ENCODE data around the gene SURF6.
"Not testable (repeated sequence)": the region's sequence is repeated elsewhere in the genome, so short reads cannot be mapped to it uniquely, and the experiment has no call there.

SURF6 gene

DNA sequence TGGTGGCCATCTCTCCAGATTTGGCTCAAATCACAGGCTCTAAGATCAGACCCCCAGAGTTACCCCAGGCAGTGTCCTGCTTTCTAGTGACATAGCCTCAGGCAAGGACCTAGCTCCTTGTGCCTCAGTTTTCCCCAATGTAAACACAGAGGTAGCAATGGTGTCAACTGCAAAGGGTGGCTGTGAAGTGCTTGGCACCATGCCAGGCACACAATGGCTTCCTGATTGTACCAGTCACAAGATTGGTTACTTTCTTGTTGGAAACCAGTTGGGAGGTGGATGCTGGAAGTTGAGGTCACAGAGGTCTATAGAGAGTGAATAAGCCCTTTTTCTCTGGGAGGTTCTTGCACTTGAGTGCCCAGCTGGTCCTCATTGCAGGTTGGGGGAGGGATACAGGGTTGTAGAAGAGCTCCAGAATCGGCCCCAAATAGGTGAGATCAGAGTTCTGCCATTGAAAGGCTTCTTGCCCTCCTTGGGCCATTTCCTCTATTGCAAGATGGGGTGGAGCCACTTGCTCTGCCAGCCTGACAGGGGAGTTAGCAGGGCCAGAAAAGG is 42.5 kb upstream of the SURF6 start:
- Histone ChIP-seq H3K27me3 (ENCODE audit: insufficient read depth, poor library complexity, severe bottlenecking) (no peaks in the 10 kb centered on the region), H3K4me3 (replicated peaks; ENCODE audit: insufficient read depth, low read length) (no peak overlapping the region), H3K27ac (replicated peaks) (no peak overlapping the region)
- DNase-seq (ENCODE audit: low read depth in 1 of 2, low spot score in 1 of 2), result peak in 1 of 2 experiments; percentile 35
- TF ChIP-seq, protein P1, sequence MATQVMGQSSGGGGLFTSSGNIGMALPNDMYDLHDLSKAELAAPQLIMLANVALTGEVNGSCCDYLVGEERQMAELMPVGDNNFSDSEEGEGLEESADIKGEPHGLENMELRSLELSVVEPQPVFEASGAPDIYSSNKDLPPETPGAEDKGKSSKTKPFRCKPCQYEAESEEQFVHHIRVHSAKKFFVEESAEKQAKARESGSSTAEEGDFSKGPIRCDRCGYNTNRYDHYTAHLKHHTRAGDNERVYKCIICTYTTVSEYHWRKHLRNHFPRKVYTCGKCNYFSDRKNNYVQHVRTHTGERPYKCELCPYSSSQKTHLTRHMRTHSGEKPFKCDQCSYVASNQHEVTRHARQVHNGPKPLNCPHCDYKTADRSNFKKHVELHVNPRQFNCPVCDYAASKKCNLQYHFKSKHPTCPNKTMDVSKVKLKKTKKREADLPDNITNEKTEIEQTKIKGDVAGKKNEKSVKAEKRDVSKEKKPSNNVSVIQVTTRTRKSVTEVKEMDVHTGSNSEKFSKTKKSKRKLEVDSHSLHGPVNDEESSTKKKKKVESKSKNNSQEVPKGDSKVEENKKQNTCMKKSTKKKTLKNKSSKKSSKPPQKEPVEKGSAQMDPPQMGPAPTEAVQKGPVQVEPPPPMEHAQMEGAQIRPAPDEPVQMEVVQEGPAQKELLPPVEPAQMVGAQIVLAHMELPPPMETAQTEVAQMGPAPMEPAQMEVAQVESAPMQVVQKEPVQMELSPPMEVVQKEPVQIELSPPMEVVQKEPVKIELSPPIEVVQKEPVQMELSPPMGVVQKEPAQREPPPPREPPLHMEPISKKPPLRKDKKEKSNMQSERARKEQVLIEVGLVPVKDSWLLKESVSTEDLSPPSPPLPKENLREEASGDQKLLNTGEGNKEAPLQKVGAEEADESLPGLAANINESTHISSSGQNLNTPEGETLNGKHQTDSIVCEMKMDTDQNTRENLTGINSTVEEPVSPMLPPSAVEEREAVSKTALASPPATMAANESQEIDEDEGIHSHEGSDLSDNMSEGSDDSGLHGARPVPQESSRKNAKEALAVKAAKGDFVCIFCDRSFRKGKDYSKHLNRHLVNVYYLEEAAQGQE (IDR thresholded peaks at IDR 0.05; ENCODE audit: insufficient replicate concordance, low read depth), result no peak
- TF ChIP-seq, protein P2, sequence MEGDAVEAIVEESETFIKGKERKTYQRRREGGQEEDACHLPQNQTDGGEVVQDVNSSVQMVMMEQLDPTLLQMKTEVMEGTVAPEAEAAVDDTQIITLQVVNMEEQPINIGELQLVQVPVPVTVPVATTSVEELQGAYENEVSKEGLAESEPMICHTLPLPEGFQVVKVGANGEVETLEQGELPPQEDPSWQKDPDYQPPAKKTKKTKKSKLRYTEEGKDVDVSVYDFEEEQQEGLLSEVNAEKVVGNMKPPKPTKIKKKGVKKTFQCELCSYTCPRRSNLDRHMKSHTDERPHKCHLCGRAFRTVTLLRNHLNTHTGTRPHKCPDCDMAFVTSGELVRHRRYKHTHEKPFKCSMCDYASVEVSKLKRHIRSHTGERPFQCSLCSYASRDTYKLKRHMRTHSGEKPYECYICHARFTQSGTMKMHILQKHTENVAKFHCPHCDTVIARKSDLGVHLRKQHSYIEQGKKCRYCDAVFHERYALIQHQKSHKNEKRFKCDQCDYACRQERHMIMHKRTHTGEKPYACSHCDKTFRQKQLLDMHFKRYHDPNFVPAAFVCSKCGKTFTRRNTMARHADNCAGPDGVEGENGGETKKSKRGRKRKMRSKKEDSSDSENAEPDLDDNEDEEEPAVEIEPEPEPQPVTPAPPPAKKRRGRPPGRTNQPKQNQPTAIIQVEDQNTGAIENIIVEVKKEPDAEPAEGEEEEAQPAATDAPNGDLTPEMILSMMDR (IDR thresholded peaks at IDR 0.05; ENCODE audit: insufficient read depth, low read length), result no peak
- TF ChIP-seq SPI1 (IDR thresholded peaks at IDR 0.05; ENCODE audit: borderline replicate concordance, low read depth) (no peak), GABPA (IDR thresholded peaks at IDR 0.05; ENCODE audit: low read depth) (no peak), POLR2AphosphoS5 (IDR thresholded peaks at IDR 0.05; ENCODE audit: low read depth) (no peak)

DNA sequence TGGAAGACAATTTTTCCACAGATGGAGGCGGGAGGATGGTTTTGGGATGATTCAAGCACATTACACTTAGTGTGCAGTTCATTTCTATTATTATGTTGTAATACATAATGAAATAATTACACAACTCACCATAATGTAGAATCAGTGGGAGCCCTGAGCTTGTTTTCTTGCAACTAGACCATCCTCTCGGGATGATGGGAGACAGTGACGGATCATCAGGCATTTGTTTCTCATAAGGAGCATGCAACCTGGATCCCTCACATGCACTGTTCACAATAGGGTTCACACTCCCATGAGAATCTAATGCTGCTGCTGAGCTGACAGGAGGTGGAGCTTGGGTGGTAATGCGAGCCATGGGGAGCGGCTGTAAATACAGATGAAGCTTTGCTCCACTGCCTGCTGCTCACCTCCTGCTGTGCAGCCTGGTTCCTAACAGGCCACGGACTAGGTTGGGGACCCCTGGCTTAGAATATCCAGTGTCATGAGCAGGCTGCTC is 41.8 kb upstream of the SURF6 start:
- no peak for DNase-seq (ENCODE audit: low read depth in 1 of 2, low spot score in 1 of 2)
- TF ChIP-seq, protein P2 (IDR thresholded peaks at IDR 0.05; ENCODE audit: insufficient read depth, low read length), result no peak
- Histone ChIP-seq H3K27ac (replicated peaks) (no peak overlapping the region), H3K4me3 (replicated peaks; ENCODE audit: insufficient read depth, low read length) (no peak overlapping the region), H3K27me3 (ENCODE audit: insufficient read depth, poor library complexity, severe bottlenecking) (no peaks in the 10 kb centered on the region)

DNA sequence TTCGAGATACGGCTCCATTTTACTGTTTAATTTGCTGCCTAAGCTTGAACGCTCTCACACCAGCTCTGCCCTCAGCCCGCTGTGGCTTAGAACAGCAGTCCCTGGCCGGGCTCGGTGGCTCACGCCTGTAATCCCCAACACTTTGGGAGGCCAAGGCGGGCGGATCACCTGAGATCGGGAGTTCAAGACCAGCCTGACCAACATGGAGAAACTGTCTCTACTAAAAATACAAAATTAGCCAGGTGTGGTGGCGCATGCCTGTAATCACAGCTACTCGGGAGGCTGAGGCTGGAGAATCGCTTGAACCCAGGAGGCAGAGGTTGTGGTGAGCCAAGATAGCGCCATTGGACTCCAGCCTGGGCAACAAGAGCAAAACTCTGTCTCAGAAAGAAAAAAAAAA is 41.3 kb upstream of the SURF6 start:
- DNase-seq (ENCODE audit: low read depth in 1 of 2, low spot score in 1 of 2); H3K27me3 ChIP-seq (ENCODE audit: insufficient read depth, poor library complexity, severe bottlenecking); H3K4me3 ChIP-seq (replicated peaks; ENCODE audit: insufficient read depth, low read length); H3K27ac ChIP-seq (replicated peaks): not testable (repeated sequence)

DNA sequence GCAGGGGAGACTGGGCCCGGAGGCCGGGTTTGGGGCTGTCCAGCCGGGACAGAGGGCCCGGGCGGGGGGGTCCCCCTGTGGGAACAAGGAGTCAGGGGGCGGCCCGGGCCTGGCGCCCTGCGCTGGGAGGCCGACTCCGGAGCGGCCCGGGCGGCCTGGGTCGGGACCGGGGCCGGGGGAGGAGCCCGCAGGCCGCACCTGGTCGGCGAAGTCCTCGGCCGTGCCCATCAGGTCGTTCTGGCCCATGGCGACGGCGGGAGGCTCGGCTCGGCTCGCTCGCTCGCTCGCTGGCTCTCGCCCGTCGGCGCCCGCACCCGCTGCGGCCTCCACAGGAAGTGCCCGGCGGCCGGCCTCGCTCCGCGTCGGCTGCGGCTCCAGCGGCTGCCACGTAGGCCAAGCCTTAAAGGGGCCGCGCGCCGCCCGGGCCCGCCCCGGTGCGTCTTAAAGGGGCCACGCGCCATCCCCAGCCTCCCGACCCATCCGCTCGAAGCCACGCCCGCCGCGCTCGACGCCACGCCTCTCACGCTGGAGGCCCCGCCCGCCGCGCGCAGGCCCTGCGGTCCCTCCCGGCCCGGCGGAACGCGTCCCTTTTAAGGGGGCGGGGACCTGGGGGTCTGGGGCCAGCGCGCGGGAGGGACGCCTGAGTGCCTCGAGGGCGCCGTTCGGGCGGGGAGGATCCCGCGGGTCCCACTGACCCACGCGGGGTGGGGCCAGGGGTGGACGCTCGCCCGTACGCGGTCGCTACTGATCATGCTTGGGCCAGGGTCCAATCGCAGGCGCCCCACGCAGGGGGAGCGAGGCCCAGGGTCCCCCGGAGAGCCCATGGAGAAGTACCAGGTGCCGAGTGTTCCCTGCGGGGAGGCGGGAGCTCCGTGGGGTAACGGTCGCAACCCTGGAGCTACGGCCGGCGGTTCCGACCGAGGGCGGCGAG is 40.0 kb upstream of the SURF6 start, which contains the start of the genes STKLD1 and SURF4:
Gene STKLD1 (plus strand): TSS at position 643 of the 931 bp plus-strand sequence. CDS start 108 bp downstream, at position 751.
Gene SURF4 (minus strand): TSS at position 337 of the 931 bp plus-strand sequence. CDS start 91 bp downstream, at position 246.
- TF ChIP-seq, protein P2 (IDR thresholded peaks at IDR 0.05; ENCODE audit: insufficient read depth, low read length), result no peak
- TF ChIP-seq POLR2AphosphoS5 (IDR thresholded peaks at IDR 0.05; ENCODE audit: low read depth) (peak; percentile 66; the same call in 1 of the 2 replicates), GABPA (IDR thresholded peaks at IDR 0.05; ENCODE audit: low read depth) (no peak), SPI1 (IDR thresholded peaks at IDR 0.05; ENCODE audit: borderline replicate concordance, low read depth) (0 out of 2 replicates have a peak, but pooled peaks have one; percentile 17)
- TF ChIP-seq, protein P1 (IDR thresholded peaks at IDR 0.05; ENCODE audit: insufficient replicate concordance, low read depth), result no peak

More for the DNA sequence above, 40.0 kb upstream of the SURF6 start, which contains the start of the genes STKLD1 and SURF4:
- Histone ChIP-seq H3K27ac (replicated peaks) (peak within 1 kb of the TSS; percentile 95), H3K4me3 (replicated peaks; ENCODE audit: insufficient read depth, low read length) (peak within 1 kb of the TSS; percentile 82), H3K27me3 (ENCODE audit: insufficient read depth, poor library complexity, severe bottlenecking) (no peaks in the 10 kb centered on the region)
- peak; percentile 89 to 93 for DNase-seq (ENCODE audit: low read depth in 1 of 2, low spot score in 1 of 2)

Data from HL-60 (cell line).